Activated CD8-positive, alpha-beta memory T cell treated with anti-CD3 and anti-CD28 coated beads for 36 hours (primary cell): ENCODE data around the gene TRIM27. TPM values are rescaled to one million over a fixed set of nuclear protein-coding genes. Genes with fewer than 3 reads are reported as not detected.

Source experiments
- CTCF ChIA-PET: fragments of 350-600 bp; sonication (Branson Sonifier 250); formaldehyde crosslinking; loops from one replicate; lab custom pipeline; 2021; ENCODE audit warnings: antibody characterized with exemption; lab: Charles Lee
- POLR2A ChIA-PET: fragments of 350-600 bp; sonication (Branson Sonifier 250); formaldehyde crosslinking; loops from one replicate; lab custom pipeline; 2021; ENCODE audit warnings: antibody characterized with exemption; lab: Charles Lee
- total RNA-seq, 2 experiments: library from RNA; stranded (reverse); gene quantifications; one replicate each; pipeline ENCODE4 v1.2.3, GENCODE V29; 2021

Gene TRIM27
- total RNA-seq, 2 experiments from 2014 or later, result 65.0 to 67.3 TPM

- ChIA-PET CTCF (no interaction called here), POLR2A (no interaction called here)
These were observed 16.4 kb downstream of the TRIM27 start for GRCh38 chr6:28907394-28907793.

DNA sequence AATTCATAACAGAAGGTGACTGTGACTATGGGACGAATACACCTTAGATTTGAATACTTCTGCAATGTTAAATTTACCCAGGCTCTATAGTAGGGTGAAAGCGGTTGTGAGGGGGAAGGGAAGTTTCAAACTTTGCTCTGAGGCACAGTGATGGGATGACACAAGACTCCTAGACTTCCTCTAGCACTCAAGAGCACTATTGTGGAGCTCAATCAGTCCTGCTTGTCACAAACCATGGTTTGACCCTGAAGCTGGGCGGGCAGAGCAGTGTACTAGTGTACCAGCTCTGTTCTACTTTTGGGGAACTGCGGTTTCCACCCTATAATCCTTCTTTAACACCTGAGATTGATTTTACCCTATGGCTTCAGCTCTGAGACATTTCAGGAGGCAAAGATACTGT is 17.1 kb downstream of the TRIM27 start:
- ChIA-PET POLR2A (interaction anchor here (0.5 to 1.0 kb wide), 2 partner anchors 17 to 691 kb away, joined by 3 to 4 read pairs; partner anchors contain the start of gene TRIM27), CTCF (no interaction called here)

DNA sequence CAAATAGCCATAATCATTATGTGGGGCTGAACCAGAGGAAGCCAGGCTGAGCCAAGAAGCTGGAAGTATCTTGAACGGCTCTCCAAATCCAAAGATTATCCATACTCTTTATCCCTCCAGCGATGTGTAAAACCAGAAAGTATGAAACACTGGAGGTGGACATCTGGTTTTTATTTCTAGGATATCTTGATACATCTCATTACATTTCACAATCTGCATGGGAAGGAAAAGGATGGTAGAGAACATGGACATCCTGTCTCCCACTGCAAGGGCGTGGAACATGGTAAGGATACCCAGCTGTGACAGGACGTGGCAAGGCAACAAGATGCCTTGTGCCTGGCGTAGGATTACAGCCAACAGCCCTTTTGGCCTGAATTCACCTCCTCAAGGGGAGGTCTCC is 20.1 kb downstream of the TRIM27 start:
- POLR2A ChIA-PET, result interaction anchor here (0.5 kb wide), 1 partner anchor 127 kb away, joined by 5 read pairs; no protein-coding TSS in a partner anchor
- CTCF ChIA-PET, result no interaction called here

- CTCF ChIA-PET, result no interaction called here
- POLR2A ChIA-PET, result no interaction called here
These were observed 22.0 kb downstream of the TRIM27 start for GRCh38 chr6:28901831-28902230.

DNA sequence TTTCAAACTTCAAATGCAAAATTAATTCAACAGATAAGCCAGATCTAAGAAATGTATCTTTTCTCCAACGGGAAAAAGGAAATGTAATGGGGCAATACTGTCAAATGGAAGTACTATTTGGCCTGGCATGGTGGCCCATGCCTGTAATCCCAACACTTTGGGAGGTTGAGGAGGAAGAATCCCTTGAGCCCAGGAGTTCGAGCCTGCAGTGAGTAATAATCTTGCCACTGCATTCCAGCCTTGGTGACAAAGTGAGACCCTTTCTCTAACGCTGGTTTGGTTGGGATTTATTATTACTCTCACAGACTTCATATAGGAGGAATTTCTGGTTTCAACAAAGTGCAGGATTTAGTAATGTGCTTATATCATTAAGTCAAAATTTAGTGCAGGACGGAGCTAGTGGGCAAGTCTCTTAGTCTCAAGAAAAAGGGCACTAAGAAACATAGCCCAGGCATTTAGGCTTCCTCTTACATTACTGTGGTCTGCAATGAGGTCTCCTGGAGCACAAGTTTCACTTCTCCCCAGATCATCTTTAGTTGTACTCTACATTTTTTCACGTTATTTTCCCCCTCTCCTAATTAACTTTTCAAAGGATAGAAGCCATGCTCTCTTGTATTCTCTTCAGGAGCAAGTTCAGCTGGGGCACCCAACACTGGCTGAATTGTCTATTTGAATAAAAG is 23.1 kb downstream of the TRIM27 start:
- POLR2A ChIA-PET, result no interaction called here
- CTCF ChIA-PET, result no interaction called here

- ChIA-PET CTCF (interaction anchor here (0.9 to 1.0 kb wide), 2 partner anchors 13 to 23 kb away, joined by 3 to 4 read pairs; no protein-coding TSS in a partner anchor), POLR2A (no interaction called here)
These were observed 25.1 kb downstream of the TRIM27 start for GRCh38 chr6:28898710-28898965.

DNA sequence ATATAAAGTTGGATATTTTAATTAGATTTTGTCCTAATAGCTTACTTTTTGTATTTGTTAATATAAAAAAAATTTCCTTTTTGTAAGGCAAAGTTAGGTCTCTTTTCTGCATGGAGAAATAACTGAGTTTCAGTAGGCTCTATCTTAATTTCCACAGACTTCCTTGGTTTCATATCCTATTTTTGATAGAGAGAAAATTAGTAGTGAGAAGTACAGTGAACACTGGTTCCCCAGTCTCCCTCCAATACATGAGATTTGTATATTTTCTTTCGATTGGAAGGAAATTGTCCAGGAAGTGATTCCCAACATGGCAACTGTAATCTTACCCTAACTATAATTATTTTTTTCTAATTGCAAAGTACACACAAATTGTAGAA is 26.4 kb downstream of the TRIM27 start:
- POLR2A ChIA-PET, result interaction anchor here (0.7 kb wide), 1 partner anchor 60 kb away, joined by 3 read pairs; no protein-coding TSS in a partner anchor
- CTCF ChIA-PET, result interaction anchor here (1.3 to 3.3 kb wide), 3 partner anchors 16 to 46 kb away, joined by 3 to 23 read pairs (median 4); partner anchors contain the start of gene TRIM27

- CTCF ChIA-PET, result interaction anchor here (1.2 to 3.3 kb wide), 4 partner anchors 17 to 47 kb away, joined by 3 to 23 read pairs (median 4); partner anchors contain the start of gene TRIM27
- POLR2A ChIA-PET, result interaction anchor here (0.7 kb wide), 2 partner anchors 9 to 59 kb away, joined by 3 to 9 read pairs; no protein-coding TSS in a partner anchor
These were observed 27.0 kb downstream of the TRIM27 start for GRCh38 chr6:28896505-28897368.

GRCh38 chr6:28895131-28895812 is 28.5 kb downstream of the TRIM27 start:
- ChIA-PET CTCF (interaction anchor here (1.0 to 3.3 kb wide), 7 partner anchors 10 to 120 kb away, joined by 3 to 23 read pairs (median 3); partner anchors contain the start of gene TRIM27), POLR2A (interaction anchor here (0.5 to 1.1 kb wide), 8 partner anchors 11 to 1077 kb away, joined by 3 to 7 read pairs (median 4); partner anchors contain the start of gene TRIM27)

GRCh38 chr6:28893172-28893799 is 30.5 kb downstream of the TRIM27 start:
- POLR2A ChIA-PET, result no interaction called here
- CTCF ChIA-PET, result no interaction called here

DNA sequence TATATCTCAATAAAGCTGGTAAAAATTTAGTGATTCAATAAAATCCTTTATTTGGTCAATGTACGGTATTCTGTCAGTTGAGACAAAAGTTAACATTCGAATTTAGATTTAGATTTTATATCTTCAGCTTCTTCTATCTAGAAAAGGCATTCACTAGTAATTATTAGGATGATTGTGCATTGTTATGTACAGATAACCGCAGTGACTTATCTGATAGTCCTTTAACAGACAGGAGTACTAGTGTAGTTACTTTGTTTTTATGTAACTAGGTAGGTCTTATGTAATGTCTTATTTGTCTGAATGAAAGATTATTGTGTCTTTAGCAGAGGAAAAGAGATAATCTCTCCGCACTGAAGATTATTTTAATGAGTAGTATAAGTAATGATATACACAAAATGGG is 31.3 kb downstream of the TRIM27 start:
- ChIA-PET POLR2A (no interaction called here), CTCF (no interaction called here)

- ChIA-PET POLR2A (interaction anchor here (0.5 to 0.6 kb wide), 2 partner anchors 8 to 90 kb away, joined by 5 to 9 read pairs; no protein-coding TSS in a partner anchor), CTCF (interaction anchor here (1.0 kb wide), 1 partner anchor 22 kb away, joined by 3 read pairs; no protein-coding TSS in a partner anchor)
These were observed 35.8 kb downstream of the TRIM27 start for GRCh38 chr6:28887796-28888496.

DNA sequence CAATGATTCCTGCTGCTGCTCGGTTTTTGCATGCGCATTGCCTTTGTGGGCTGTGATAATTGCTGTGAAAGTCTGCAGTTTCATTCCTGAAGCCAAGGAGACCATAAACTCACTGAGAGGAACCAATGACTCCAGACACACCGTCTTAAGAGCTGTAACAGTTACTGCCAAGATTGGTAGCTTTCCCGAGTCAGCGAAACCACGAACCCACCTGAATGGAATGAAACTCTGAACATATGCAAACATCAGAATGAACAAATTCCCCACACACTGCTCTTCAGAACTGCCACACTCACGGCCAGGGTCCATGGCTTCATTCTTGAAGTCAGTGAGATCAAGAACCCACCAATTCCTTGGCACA is 37.7 kb downstream of the TRIM27 start:
- POLR2A ChIA-PET, result no interaction called here
- CTCF ChIA-PET, result no interaction called here

DNA sequence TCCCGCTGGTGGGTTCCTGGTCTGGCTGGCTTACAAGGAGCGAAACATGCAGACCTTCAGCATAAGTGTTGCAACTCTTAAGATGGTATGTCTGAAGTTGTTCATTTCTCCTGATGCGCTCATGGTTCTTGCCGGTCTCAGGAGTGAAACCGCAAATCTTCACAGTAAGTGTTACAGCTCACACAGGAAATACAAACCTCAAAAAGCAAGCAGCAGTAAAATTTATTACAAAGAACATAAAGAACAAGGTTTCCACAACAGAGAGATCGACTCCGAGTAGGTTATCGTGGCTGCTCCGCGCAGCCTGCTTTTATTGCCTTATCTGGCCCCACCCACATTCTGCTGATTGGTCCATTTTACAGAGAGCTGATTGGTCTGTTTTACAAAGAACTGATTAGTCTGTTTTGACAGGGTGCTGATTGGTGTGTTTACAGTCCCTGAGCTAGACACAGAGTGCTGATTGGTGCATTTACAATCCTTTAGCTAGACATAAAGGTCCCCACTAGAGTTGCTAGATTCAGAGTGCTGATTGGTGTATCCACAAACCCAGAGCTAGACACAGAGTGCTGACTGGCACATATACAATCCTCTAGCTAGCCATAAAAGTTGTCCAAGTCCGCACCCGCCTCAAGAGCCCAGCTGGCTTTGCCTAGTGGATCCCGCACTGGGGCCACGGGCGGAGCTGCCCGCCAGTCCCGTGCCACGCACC is 39.2 kb downstream of the TRIM27 start:
- CTCF ChIA-PET, result interaction anchor here (0.9 to 1.2 kb wide), 3 partner anchors 11 to 20 kb away, joined by 3 read pairs; no protein-coding TSS in a partner anchor
- POLR2A ChIA-PET, result interaction anchor here (0.6 to 1.7 kb wide), 5 partner anchors 11 to 1020 kb away, joined by 3 to 7 read pairs (median 3); a partner anchor contains a TSS

GRCh38 chr6:28880894-28881780 is 42.6 kb downstream of the TRIM27 start:
- CTCF ChIA-PET, result interaction anchor here (0.6 to 1.5 kb wide), 3 partner anchors 18 to 1734 kb away, joined by 3 read pairs; a partner anchor contains a TSS

DNA sequence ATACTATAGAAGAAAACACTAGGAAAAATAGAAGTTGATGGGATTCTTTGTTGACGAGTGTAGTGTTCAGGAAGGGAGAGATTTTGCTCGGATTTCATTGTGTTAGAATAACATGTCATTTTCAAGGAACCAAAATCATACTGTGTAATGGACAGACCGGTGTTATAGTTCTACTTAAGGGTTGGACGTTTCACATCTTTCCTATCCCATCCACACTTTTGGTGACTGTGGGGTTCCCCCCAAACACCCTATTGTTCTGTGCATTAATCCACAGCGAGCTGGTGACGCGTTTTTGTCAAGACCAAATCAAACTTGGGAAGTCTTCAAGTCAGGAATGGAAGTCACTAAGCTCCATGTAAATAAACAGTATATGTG is 43.3 kb downstream of the TRIM27 start:
- ChIA-PET POLR2A (interaction anchor here (1.4 kb wide), 1 partner anchor 15 kb away, joined by 3 read pairs; no protein-coding TSS in a partner anchor), CTCF (interaction anchor here (1.0 kb wide), 1 partner anchor 17 kb away, joined by 3 read pairs; no protein-coding TSS in a partner anchor)

More at GRCh38 chr6:28880894-28881780, 42.6 kb downstream of the TRIM27 start:
- POLR2A ChIA-PET, result interaction anchor here (1.4 kb wide), 1 partner anchor 14 kb away, joined by 3 read pairs; no protein-coding TSS in a partner anchor
